ENCODE measurements around the gene PCDHGA12.
"Not testable (repeated sequence)": the region's sequence is repeated elsewhere in the genome, so short reads cannot be mapped to it uniquely, and the experiment has no call there.

PCDHGA12 gene

GRCh38 chr5:141430332-141431113, at the start of gene PCDHGA12:
PCDHGA12 (plus strand) TSS chr5:141430507; CDS start chr5:141430760, 253 bp downstream.
- peak within 1 kb of the TSS; percentile 31 for H3K27ac Mint-ChIP-seq
- peaks cover 42% of the 10 kb centered on the region for H3K27me3 Mint-ChIP-seq

GRCh38 chr5:141382469-141383294, 47.6 kb upstream of the PCDHGA12 start, which contains the start of gene PCDHGA7:
PCDHGA7 (plus strand) TSS chr5:141382742; CDS start chr5:141382900, 158 bp downstream.
- Mint-ChIP-seq H3K4me1 (peaks cover 4% of the 10 kb centered on the region), H3K9me3 (no peaks in the 10 kb centered on the region), H3K27ac (peak within 1 kb of the TSS; percentile 70), H3K4me3 (peak within 1 kb of the TSS; percentile 76), H3K36me3 (peaks cover 5% of the 10 kb centered on the region), H3K27me3 (peaks cover 44% of the 10 kb centered on the region)
- ATAC-seq, result no peak

More at GRCh38 chr5:141430332-141431113, at the start of gene PCDHGA12:
- ATAC-seq, result peak; percentile 63
- peaks cover 19% of the 10 kb centered on the region for H3K4me1 Mint-ChIP-seq
- H3K4me3 Mint-ChIP-seq, result peak within 1 kb of the TSS; percentile 77
- peaks cover 9% of the 10 kb centered on the region for H3K9me3 Mint-ChIP-seq
- peaks cover 25% of the 10 kb centered on the region for H3K36me3 Mint-ChIP-seq

GRCh38 chr5:141383345-141383744, 47.0 kb upstream of the PCDHGA12 start:
- Mint-ChIP-seq H3K4me3 (no peak overlapping the region), H3K27ac (peak overlapping the region; percentile 70), H3K27me3 (peaks cover 47% of the 10 kb centered on the region), H3K36me3 (peaks cover 5% of the 10 kb centered on the region), H3K9me3 (peaks cover under 1% of the 10 kb centered on the region), H3K4me1 (peaks cover 4% of the 10 kb centered on the region)
- no peak for ATAC-seq

- Mint-ChIP-seq H3K4me1 (peaks cover 4% of the 10 kb centered on the region), H3K4me3 (no peak overlapping the region), H3K27me3 (peaks cover 60% of the 10 kb centered on the region), H3K27ac (no peak overlapping the region), H3K9me3 (peaks cover 6% of the 10 kb centered on the region), H3K36me3 (peaks cover 5% of the 10 kb centered on the region)
- no peak for ATAC-seq
Observed at GRCh38 chr5:141384471-141385267, 45.6 kb upstream of the PCDHGA12 start.

GRCh38 chr5:141387557-141388311, 42.6 kb upstream of the PCDHGA12 start, which contains the start of gene PCDHGB4:
PCDHGB4 (plus strand) TSS chr5:141387698; CDS start chr5:141387885, 187 bp downstream.
- not testable (repeated sequence) for H3K27ac Mint-ChIP-seq, ATAC-seq, H3K4me1 Mint-ChIP-seq
- H3K27me3 Mint-ChIP-seq, result peaks cover 77% of the 10 kb centered on the region
- H3K4me3 Mint-ChIP-seq, result peak within 1 kb of the TSS; percentile 42
- H3K36me3 Mint-ChIP-seq, result peaks cover 10% of the 10 kb centered on the region
- H3K9me3 Mint-ChIP-seq, result peaks cover 15% of the 10 kb centered on the region

GRCh38 chr5:141388661-141389060, 41.6 kb upstream of the PCDHGA12 start:
- ATAC-seq, result no peak
- Mint-ChIP-seq H3K4me3 (no peak overlapping the region), H3K4me1 (no peaks in the 10 kb centered on the region), H3K27ac (no peak overlapping the region), H3K36me3 (peaks cover 6% of the 10 kb centered on the region), H3K27me3 (peaks cover 76% of the 10 kb centered on the region), H3K9me3 (peaks cover 15% of the 10 kb centered on the region)

- Mint-ChIP-seq H3K4me3 (no peak overlapping the region), H3K4me1 (no peaks in the 10 kb centered on the region), H3K27me3 (peaks cover 82% of the 10 kb centered on the region), H3K27ac (no peak overlapping the region), H3K36me3 (peaks cover 11% of the 10 kb centered on the region), H3K9me3 (peaks cover 19% of the 10 kb centered on the region)
- ATAC-seq, result no peak
Observed at GRCh38 chr5:141389153-141390042, 40.9 kb upstream of the PCDHGA12 start.

- peaks cover 19% of the 10 kb centered on the region for H3K9me3 Mint-ChIP-seq
- H3K27me3 Mint-ChIP-seq, result peaks cover 83% of the 10 kb centered on the region
- H3K27ac Mint-ChIP-seq, result no peak within 1 kb of the TSS
- no peak within 1 kb of the TSS for H3K4me3 Mint-ChIP-seq
- H3K4me1 Mint-ChIP-seq, result no peaks in the 10 kb centered on the region
- no peak for ATAC-seq
- H3K36me3 Mint-ChIP-seq, result peaks cover 11% of the 10 kb centered on the region
Observed at GRCh38 chr5:141392429-141393198, 37.7 kb upstream of the PCDHGA12 start, which contains the start of gene PCDHGA8. PCDHGA8 (plus strand) TSS chr5:141392633; CDS start chr5:141392814, 181 bp downstream.

GRCh38 chr5:141393267-141393666, 37.0 kb upstream of the PCDHGA12 start:
- no peak for ATAC-seq
- H3K27me3 Mint-ChIP-seq, result peaks cover 80% of the 10 kb centered on the region
- peaks cover 11% of the 10 kb centered on the region for H3K36me3 Mint-ChIP-seq
- no peak overlapping the region for H3K27ac Mint-ChIP-seq
- no peak overlapping the region for H3K4me3 Mint-ChIP-seq
- no peaks in the 10 kb centered on the region for H3K4me1 Mint-ChIP-seq
- peaks cover 19% of the 10 kb centered on the region for H3K9me3 Mint-ChIP-seq

GRCh38 chr5:141394401-141395187, 35.7 kb upstream of the PCDHGA12 start:
- not testable (repeated sequence) for H3K27ac Mint-ChIP-seq, H3K4me1 Mint-ChIP-seq, ATAC-seq, H3K4me3 Mint-ChIP-seq
- H3K36me3 Mint-ChIP-seq, result peaks cover 11% of the 10 kb centered on the region
- peaks cover 79% of the 10 kb centered on the region for H3K27me3 Mint-ChIP-seq
- H3K9me3 Mint-ChIP-seq, result peaks cover 13% of the 10 kb centered on the region

- Mint-ChIP-seq H3K27me3 (peaks cover 80% of the 10 kb centered on the region), H3K36me3 (peaks cover 10% of the 10 kb centered on the region), H3K4me3 (peak within 1 kb of the TSS; percentile 63)
- H3K4me1 Mint-ChIP-seq, H3K9me3 Mint-ChIP-seq, H3K27ac Mint-ChIP-seq: not testable (repeated sequence)
- peak; percentile 56 for ATAC-seq
Observed at GRCh38 chr5:141397756-141398551, 32.4 kb upstream of the PCDHGA12 start, which contains the start of gene PCDHGB5. PCDHGB5 (plus strand) TSS chr5:141397947; CDS start chr5:141398128, 181 bp downstream.
